Measurements from ENCODE around the gene SLC35F5.
A peak's percentile ranks its signal among the peaks of the same experiment; 100 is the strongest.
"Not testable (repeated sequence)": the region's sequence is repeated elsewhere in the genome, so short reads cannot be mapped to it uniquely, and the experiment has no call there.

SLC35F5 gene

DNA sequence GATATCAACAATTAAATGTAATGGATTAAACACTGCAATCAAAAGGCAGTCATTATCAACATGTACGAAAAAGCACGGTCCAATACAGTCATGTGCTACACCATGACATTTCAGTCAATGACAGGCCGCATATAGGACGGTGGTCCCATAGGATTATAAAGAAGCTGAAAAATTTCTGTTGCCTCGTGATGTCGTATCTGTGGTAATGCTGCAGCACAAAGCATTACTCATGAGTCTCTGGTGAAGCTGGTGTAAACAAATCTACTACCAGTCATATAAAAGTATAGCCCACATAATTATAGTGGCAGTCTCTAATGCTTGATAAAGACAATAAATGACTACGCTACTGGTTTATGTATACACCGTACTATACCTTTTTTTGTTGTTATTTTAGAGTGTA is 71.0 kb downstream of the SLC35F5 start:
- no peaks in the 10 kb centered on the region for H3K9me3 ChIP-seq (ENCODE audit: severe bottlenecking)
- DNase-seq: no peak
- H3K27ac ChIP-seq: no peak overlapping the region
- no peak for TF ChIP-seq CTCF (IDR thresholded peaks at IDR 0.05; ENCODE audit: low read depth, low read length)
- H3K36me3 ChIP-seq: no peaks in the 10 kb centered on the region
- no peaks in the 10 kb centered on the region for H3K27me3 ChIP-seq (ENCODE audit: insufficient read depth, low read depth, severe bottlenecking)
- H3K4me3 ChIP-seq (ENCODE audit: low read depth, low read length): no peak overlapping the region

DNA sequence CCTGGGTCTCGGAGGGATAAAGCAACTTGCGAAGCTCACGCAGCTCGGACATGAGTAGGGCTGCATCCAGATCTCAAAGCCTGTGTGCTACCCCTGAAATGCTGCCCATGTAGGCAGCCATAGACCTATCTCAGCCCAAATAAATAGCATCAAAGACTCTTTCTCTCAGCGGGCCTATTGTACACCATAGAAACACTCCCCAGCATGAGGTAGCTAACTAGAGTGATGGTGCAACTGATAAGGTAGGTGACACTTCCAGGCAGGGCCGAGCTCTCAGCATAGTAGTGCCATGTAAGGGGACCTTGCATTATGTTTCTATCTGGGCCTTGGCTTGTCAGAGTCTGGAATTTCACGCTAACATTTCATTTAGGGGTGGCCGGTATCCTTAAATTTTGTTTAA is 77.0 kb downstream of the SLC35F5 start:
- Histone ChIP-seq H3K36me3 (no peaks in the 10 kb centered on the region), H3K27ac (no peak overlapping the region), H3K9me3 (ENCODE audit: severe bottlenecking) (no peaks in the 10 kb centered on the region), H3K4me3 (ENCODE audit: low read depth, low read length) (no peak overlapping the region), H3K27me3 (ENCODE audit: insufficient read depth, low read depth, severe bottlenecking) (no peaks in the 10 kb centered on the region)
- no peak for DNase-seq
- no peak for TF ChIP-seq CTCF (IDR thresholded peaks at IDR 0.05; ENCODE audit: low read depth, low read length)

- no peak for DNase-seq
- H3K9me3 ChIP-seq (ENCODE audit: severe bottlenecking): no peaks in the 10 kb centered on the region
- no peak overlapping the region for H3K27ac ChIP-seq
- H3K27me3 ChIP-seq (ENCODE audit: insufficient read depth, low read depth, severe bottlenecking): no peaks in the 10 kb centered on the region
- H3K4me3 ChIP-seq (ENCODE audit: low read depth, low read length): no peak overlapping the region
- H3K36me3 ChIP-seq: no peaks in the 10 kb centered on the region
- no peak for TF ChIP-seq CTCF (IDR thresholded peaks at IDR 0.05; ENCODE audit: low read depth, low read length)
Observed at GRCh38 chr2:113677330-113677729, 79.1 kb downstream of the SLC35F5 start.

DNA sequence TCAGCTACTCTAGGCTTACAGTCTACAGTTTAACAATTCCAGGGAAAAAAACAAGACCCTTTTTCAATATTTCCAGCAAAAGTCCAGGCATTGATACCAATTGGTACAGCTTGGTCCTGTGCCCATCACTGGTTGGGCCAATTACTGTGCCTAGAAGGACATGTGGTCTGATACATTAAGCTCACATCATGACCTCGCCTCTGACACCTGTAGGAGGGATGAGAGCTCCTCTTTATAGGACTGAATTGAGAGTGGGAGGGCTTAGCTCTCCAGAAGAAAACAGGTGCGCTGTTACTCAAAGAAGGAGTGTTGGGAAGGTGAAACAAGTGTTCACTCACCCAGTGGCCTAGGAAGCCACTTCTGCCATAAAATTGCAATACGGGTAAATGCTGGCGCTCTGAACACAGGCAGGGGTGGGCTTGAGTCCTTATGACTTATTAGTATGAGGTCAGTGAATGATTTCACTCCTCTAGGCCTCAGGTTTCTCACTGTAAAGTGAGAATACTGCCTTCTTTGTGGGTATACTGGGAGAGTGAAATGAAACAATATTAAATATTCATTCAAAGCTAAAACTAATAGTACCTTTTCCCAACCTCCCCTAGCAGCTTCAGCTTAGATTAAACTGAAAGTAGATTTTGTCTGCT is 79.7 kb downstream of the SLC35F5 start:
- Histone ChIP-seq H3K4me3 (ENCODE audit: low read depth, low read length) (no peak overlapping the region), H3K27ac (no peak overlapping the region), H3K9me3 (ENCODE audit: severe bottlenecking) (no peaks in the 10 kb centered on the region), H3K36me3 (no peaks in the 10 kb centered on the region), H3K27me3 (ENCODE audit: insufficient read depth, low read depth, severe bottlenecking) (no peaks in the 10 kb centered on the region)
- no peak for DNase-seq
- no peak for TF ChIP-seq CTCF (IDR thresholded peaks at IDR 0.05; ENCODE audit: low read depth, low read length)

DNA sequence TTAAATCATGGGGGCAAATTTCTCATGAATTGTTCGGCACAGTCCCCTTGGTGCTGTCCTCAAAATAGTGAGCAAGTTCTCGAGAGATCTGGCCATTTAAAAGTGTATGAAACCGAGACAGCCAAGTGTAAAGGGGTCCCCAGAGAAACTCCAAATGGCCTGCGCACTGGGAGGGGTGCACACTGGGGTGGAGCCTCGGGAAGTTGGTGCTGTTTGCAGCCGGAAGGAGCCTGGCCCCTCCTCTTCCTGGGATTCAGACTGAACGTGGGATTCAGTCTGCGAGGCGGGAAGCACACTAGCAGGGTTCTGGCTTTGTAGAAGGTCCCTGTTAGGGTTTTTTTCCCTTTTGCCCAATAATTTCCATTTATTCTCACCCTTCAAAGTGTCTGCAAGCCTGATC is 80.6 kb downstream of the SLC35F5 start:
- H3K36me3 ChIP-seq: no peaks in the 10 kb centered on the region
- H3K4me3 ChIP-seq (ENCODE audit: low read depth, low read length): no peak overlapping the region
- TF ChIP-seq CTCF (IDR thresholded peaks at IDR 0.05; ENCODE audit: low read depth, low read length): no peak
- DNase-seq: no peak
- no peak overlapping the region for H3K27ac ChIP-seq
- H3K27me3 ChIP-seq (ENCODE audit: insufficient read depth, low read depth, severe bottlenecking): no peaks in the 10 kb centered on the region
- H3K9me3 ChIP-seq (ENCODE audit: severe bottlenecking): no peaks in the 10 kb centered on the region

DNA sequence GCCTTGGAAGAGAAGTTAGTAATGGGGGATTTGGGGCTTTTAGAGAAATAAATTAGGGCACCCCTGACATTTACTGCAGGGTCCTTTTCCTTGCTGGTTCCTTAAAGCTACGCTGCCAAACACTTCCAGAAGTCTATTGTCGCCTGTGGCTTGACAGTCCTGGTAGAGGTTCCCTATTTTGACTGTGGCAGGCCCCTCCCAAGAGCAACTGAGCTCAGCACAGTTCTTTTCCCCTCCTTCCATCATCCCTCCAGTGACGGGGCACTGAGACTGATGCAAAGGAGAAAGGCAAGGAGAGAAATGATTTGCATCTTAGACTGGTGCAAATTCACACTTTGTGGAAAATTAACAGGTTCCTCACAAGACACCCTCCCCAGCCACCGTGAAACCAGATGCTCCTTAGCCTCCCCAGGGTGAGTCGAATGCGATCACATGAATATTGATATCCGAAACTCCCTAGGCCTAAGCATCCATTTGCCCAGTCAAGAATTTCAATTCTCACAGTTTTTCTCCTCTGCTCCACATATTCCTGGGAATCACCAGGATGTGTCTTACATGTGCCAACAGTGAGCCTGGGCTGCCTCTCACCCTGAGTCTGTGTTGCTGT is 84.0 kb downstream of the SLC35F5 start:
- Histone ChIP-seq H3K4me3 (ENCODE audit: low read depth, low read length) (no peak overlapping the region), H3K27ac (no peak overlapping the region), H3K9me3 (ENCODE audit: severe bottlenecking) (no peaks in the 10 kb centered on the region), H3K36me3 (no peaks in the 10 kb centered on the region), H3K27me3 (ENCODE audit: insufficient read depth, low read depth, severe bottlenecking) (no peaks in the 10 kb centered on the region)
- no peak for DNase-seq
- no peak for TF ChIP-seq CTCF (IDR thresholded peaks at IDR 0.05; ENCODE audit: low read depth, low read length)

DNA sequence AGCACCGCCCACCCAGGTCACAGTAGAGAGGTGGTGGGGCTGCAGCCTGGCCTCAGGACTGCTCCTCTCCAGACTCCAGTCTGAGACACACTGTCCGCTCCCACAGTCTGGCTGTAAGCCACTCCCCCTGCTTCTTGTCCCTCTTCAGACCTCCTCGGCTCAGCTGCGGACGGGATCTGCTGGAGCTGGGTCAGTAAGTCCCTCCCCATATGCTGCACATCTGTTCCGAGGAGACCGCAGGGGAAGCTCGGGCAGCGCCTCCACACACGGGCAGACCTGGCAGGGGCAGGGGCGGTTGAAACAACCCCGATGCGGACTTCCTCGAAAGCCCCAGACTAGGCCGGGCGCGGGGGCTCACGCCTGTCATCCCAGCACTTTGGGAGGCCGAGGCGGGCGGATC is 87.4 kb downstream of the SLC35F5 start:
- H3K27me3 ChIP-seq (ENCODE audit: insufficient read depth, low read depth, severe bottlenecking); H3K36me3 ChIP-seq; H3K9me3 ChIP-seq (ENCODE audit: severe bottlenecking): not testable (repeated sequence)
- peak; percentile 89 for DNase-seq
- H3K4me3 ChIP-seq (ENCODE audit: low read depth, low read length): peak overlapping the region; percentile 24
- H3K27ac ChIP-seq: peak overlapping the region; percentile 71

DNA sequence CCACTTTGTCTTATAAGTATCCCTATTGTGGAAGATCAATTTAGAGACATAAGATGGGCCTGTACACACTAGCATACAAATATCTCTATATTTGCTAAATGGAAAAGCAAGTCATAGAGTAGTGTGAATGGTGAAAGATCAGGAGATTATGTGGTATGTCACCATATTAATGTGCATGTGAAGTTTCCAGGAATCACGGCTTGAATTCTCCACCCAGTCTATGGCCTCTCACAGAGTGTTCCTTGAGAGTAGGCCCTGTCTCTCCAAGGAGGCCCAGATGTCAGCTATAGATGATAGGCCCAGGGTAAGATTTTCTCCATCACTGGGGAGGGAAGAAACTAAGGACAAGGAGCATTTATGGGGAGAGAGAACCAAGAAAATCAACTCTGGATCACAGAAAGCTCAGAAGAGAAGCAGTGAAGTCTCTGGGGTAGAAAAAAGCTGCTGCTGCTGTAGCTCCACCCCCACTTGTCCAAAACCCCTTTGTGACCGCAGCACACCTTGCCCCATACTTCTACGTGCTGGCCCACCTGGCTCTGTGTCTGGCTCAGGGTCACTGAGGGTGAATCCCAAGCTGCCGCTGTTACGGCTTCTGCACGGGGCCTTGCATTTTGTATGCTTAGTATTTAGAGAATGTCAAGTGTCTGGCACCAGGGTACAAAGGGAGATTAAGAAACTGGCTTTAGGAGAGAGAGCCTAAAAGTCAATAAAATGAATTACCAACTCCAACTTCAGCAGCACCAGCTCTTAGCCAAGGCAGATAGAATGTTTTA is 91.5 kb downstream of the SLC35F5 start:
- H3K4me3 ChIP-seq (ENCODE audit: low read depth, low read length); H3K27ac ChIP-seq; H3K27me3 ChIP-seq (ENCODE audit: insufficient read depth, low read depth, severe bottlenecking); H3K36me3 ChIP-seq; DNase-seq; H3K9me3 ChIP-seq (ENCODE audit: severe bottlenecking): not testable (repeated sequence)

Data from WERI-Rb-1 (cell line).